ENCODE measurements around the gene SHROOM2. TPM values are rescaled to one million over a fixed set of nuclear protein-coding genes. Genes with fewer than 3 reads are reported as not detected.

SHROOM2 gene
- total RNA-seq, 1 donor from 2014 or later: not detected

- intact Hi-C loops (cut with micrococcal nuclease): no loop called here
Measured at GRCh38 chrX:9890681-9891091, 104.5 kb downstream of the SHROOM2 start.

- intact Hi-C loops (cut with micrococcal nuclease): no loop called here
Measured at GRCh38 chrX:9895225-9895912, 109.1 kb downstream of the SHROOM2 start.

- intact Hi-C loops (cut with micrococcal nuclease): no loop called here
Measured at GRCh38 chrX:9897761-9898161, 111.5 kb downstream of the SHROOM2 start.

- intact Hi-C loops (cut with micrococcal nuclease): no loop called here
Measured at GRCh38 chrX:9899640-9900111, 113.4 kb downstream of the SHROOM2 start.

- intact Hi-C loops (cut with micrococcal nuclease): no loop called here
Measured at GRCh38 chrX:9902656-9903055, 116.4 kb downstream of the SHROOM2 start.

- intact Hi-C loops (cut with micrococcal nuclease): no loop called here
Measured at GRCh38 chrX:9903146-9903545, 116.9 kb downstream of the SHROOM2 start.

- intact Hi-C loops (cut with micrococcal nuclease): no loop called here
Measured at GRCh38 chrX:9905288-9905687, 119.1 kb downstream of the SHROOM2 start.

GRCh38 chrX:9905721-9906120, 119.5 kb downstream of the SHROOM2 start:
- intact Hi-C loops (cut with micrococcal nuclease): no loop called here

GRCh38 chrX:9906919-9907318, 120.7 kb downstream of the SHROOM2 start:
- intact Hi-C loops (cut with micrococcal nuclease): no loop called here

- intact Hi-C loops (cut with micrococcal nuclease): no loop called here
Measured at GRCh38 chrX:9907645-9908387, 121.6 kb downstream of the SHROOM2 start.

GRCh38 chrX:9909254-9909653, 123.0 kb downstream of the SHROOM2 start:
- intact Hi-C loops (cut with micrococcal nuclease): no loop called here

- intact Hi-C loops (cut with micrococcal nuclease): no loop called here
Measured at GRCh38 chrX:9911487-9911886, 125.3 kb downstream of the SHROOM2 start.

- intact Hi-C loops (cut with micrococcal nuclease): no loop called here
Measured at GRCh38 chrX:9912351-9913145, 126.3 kb downstream of the SHROOM2 start.

GRCh38 chrX:9913146-9913433, 126.9 kb downstream of the SHROOM2 start:
- intact Hi-C loops (cut with micrococcal nuclease): no loop called here

- intact Hi-C loops (cut with micrococcal nuclease): no loop called here
Measured at GRCh38 chrX:9917861-9918260, 131.6 kb downstream of the SHROOM2 start.

GRCh38 chrX:9919632-9920172, 133.5 kb downstream of the SHROOM2 start:
- intact Hi-C loops (cut with micrococcal nuclease): no loop called here

GRCh38 chrX:9921407-9921806, 135.2 kb downstream of the SHROOM2 start:
- intact Hi-C loops (cut with micrococcal nuclease): no loop called here

- intact Hi-C loops (cut with micrococcal nuclease): no loop called here
Measured at GRCh38 chrX:9923357-9923756, 137.1 kb downstream of the SHROOM2 start.

GRCh38 chrX:9926002-9926401, 139.8 kb downstream of the SHROOM2 start:
- intact Hi-C loops (cut with micrococcal nuclease): no loop called here

- intact Hi-C loops (cut with micrococcal nuclease): no loop called here
Measured at GRCh38 chrX:9927698-9928482, 141.7 kb downstream of the SHROOM2 start.

- intact Hi-C loops (cut with micrococcal nuclease): no loop called here
Measured at GRCh38 chrX:9935436-9935835, 149.2 kb downstream of the SHROOM2 start.
